K562 (cell line): ENCODE measurements around the gene DNM1. TPM values are rescaled to one million over a fixed set of nuclear protein-coding genes. Genes with fewer than 3 reads are reported as not detected.
A peak's percentile ranks its signal among the peaks of the same experiment; 100 is the strongest.

Source experiments
- BCL6 ChIP-seq: fragments of 250-450 bp; sonication (Bioruptor Pico); IDR thresholded peaks from 2 replicates; pipeline ENCODE4 v1.4.0; 2020
- BCOR ChIP-seq: fragments of 450-650 bp; IDR thresholded peaks from 2 replicates; pipeline ENCODE4 v1.6.1; 2016
- EWSR1 ChIP-seq: fragments of 450-650 bp; IDR thresholded peaks from 2 replicates; pipeline ENCODE4 v1.6.1; 2018; ENCODE audit warnings: borderline replicate concordance, mild to moderate bottlenecking, low read depth, moderate library complexity; ENCODE audit not compliant: partially characterized antibody
- FIP1L1 ChIP-seq: fragments of 200-400 bp; formaldehyde crosslinking; IDR thresholded peaks from 2 replicates; pipeline ENCODE4 v1.6.1; 2018; ENCODE audit warnings: mild to moderate bottlenecking, low read depth, low read length; ENCODE audit not compliant: poor library complexity, severe bottlenecking
- MTA2 ChIP-seq: fragments of 450-650 bp; IDR thresholded peaks from 2 replicates; pipeline ENCODE4 v1.6.1; 2016; ENCODE audit warnings: low read depth
- MXD1 ChIP-seq: fragments of 250-450 bp; sonication (Bioruptor Pico); IDR thresholded peaks from 2 replicates; pipeline ENCODE4 v1.8.0; 2021; ENCODE audit warnings: borderline replicate concordance, mild to moderate bottlenecking, moderate library complexity; ENCODE audit not compliant: poor library complexity, severe bottlenecking
- NFIC ChIP-seq: fragments of 450-650 bp; IDR thresholded peaks from 2 replicates; pipeline ENCODE4 v1.6.1; 2017; ENCODE audit warnings: mild to moderate bottlenecking, inconsistent platforms
- POLR3A ChIP-seq: IDR thresholded peaks from 2 replicates; pipeline ENCODE4 v1.6.1; 2011; ENCODE audit warnings: borderline replicate concordance, mild to moderate bottlenecking, moderate library complexity; ENCODE audit not compliant: insufficient read length, insufficient read depth; ENCODE audit errors: extremely low read depth
- PTRF ChIP-seq: fragments of 450-650 bp; IDR thresholded peaks from 2 replicates; pipeline ENCODE4 v1.6.1; 2016; ENCODE audit warnings: mild to moderate bottlenecking, missing genetic modification characterization, missing compliant biosample characterization
- SMAD4 ChIP-seq: fragments of 250-450 bp; sonication (Bioruptor Pico); conservative IDR thresholded peaks from 2 replicates; pipeline ENCODE4 v1.8.0; 2021; ENCODE audit warnings: inconsistent platforms, mild to moderate bottlenecking, moderate library complexity
- ZBTB49 ChIP-seq: sonication (generic); formaldehyde crosslinking; IDR thresholded peaks from 2 replicates; pipeline ENCODE4 v1.8.0; 2022; ENCODE audit warnings: missing genetic modification reagents, mild to moderate bottlenecking, borderline replicate concordance
- ZNF263 ChIP-seq: sonication (generic); formaldehyde crosslinking; IDR thresholded peaks from 2 replicates; pipeline ENCODE4 v1.8.0; 2022; ENCODE audit warnings: mild to moderate bottlenecking, missing genetic modification reagents, borderline replicate concordance
- ZNF277 ChIP-seq: fragments of 250-450 bp; sonication (Bioruptor Pico); IDR thresholded peaks from 2 replicates; pipeline ENCODE4 v1.8.0; 2022; ENCODE audit warnings: inconsistent platforms, mild to moderate bottlenecking, moderate library complexity, borderline replicate concordance
- ZNF431 ChIP-seq: sonication (generic); formaldehyde crosslinking; IDR thresholded peaks from 2 replicates; pipeline ENCODE4 v1.8.0; 2022; ENCODE audit warnings: mild to moderate bottlenecking, missing genetic modification reagents
- ZNF644 ChIP-seq: fragments of 200-800 bp; sonication (Bioruptor generic); IDR thresholded peaks from 2 replicates; pipeline ENCODE4 v1.6.1; 2016; ENCODE audit warnings: low read depth, missing genetic modification characterization, missing compliant biosample characterization
- polyA plus RNA-seq, 8 experiments: library from polyadenylated mRNA; depleted of rRNA in 4 of 8; stranded (reverse) in 5 of 8; unstranded in 3 of 8; fragments of >200 nt; fragmentation: Nextera tagmentation in 2 of 8; fragmentation: Illumina TruSeq in 1 of 8; extraction: Ambion mirVana in 2 of 8; extraction: Trizol in 1 of 8; gene quantifications; 2 replicates each; pipeline versions ENCODE4 v1.2.1 to v1.2.3, GENCODE V29; 2011 to 2014; ENCODE audit warnings: inconsistent platforms in 1 of 8, missing spikeins in 1 of 8
- total RNA-seq, 7 experiments: library from RNA; depleted of rRNA in 6 of 7; stranded (reverse); fragments of >200 nt in 6 of 7; fragmentation: Illumina TruSeq in 2 of 7; extraction: Trizol in 2 of 7; gene quantifications; 2 replicates each; pipeline versions ENCODE4 v1.2.1 to v1.2.3, GENCODE V29; 2011 to 2021; ENCODE audit warnings: low replicate concordance in 1 of 7
- TF ChIP-seq, protein P1 (sequence below): sonication (generic); formaldehyde crosslinking; IDR thresholded peaks from 2 replicates; pipeline ENCODE4 v1.9.0; 2022; ENCODE audit warnings: mild to moderate bottlenecking, missing genetic modification reagents
- TF ChIP-seq, protein P2 (sequence below): conservative IDR thresholded peaks from 2 replicates; pipeline ENCODE4 v1.6.1; 2011; ENCODE audit warnings: low read depth, mild to moderate bottlenecking, low read length; ENCODE audit not compliant: control insufficient read depth

DNM1 gene
- total and polyA plus RNA-seq, 9 of the 15 experiments (the other 6 are each of a cell fraction or from before 2014, with no cell fraction given): 0.39 to 23.1 (median 9.1) TPM

GRCh38 chr9:128159784-128160602 lies 43.2 kb upstream of the DNM1 start, which contains the start of gene BBLN (continued):
- TF ChIP-seq POLR3A (no peak), BCL6 (CRISPR knock-in tag) (no peak), ZBTB49 (no peak), FIP1L1 (peak; percentile 96), SMAD4 (CRISPR knock-in tag) (peak; percentile 82), EWSR1 (no peak), ZNF644 (no peak), MTA2 (no peak), PTRF (tag) (no peak), MXD1 (CRISPR knock-in tag) (peak; percentile 62), NFIC (no peak), ZNF431 (CRISPR knock-in tag) (no peak), BCOR (no peak), ZNF277 (no peak), ZNF263 (CRISPR knock-in tag) (no peak)
- TF ChIP-seq, protein P1, sequence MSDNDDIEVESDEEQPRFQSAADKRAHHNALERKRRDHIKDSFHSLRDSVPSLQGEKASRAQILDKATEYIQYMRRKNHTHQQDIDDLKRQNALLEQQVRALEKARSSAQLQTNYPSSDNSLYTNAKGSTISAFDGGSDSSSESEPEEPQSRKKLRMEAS (CRISPR knock-in tag): no peak
- TF ChIP-seq, protein P2, sequence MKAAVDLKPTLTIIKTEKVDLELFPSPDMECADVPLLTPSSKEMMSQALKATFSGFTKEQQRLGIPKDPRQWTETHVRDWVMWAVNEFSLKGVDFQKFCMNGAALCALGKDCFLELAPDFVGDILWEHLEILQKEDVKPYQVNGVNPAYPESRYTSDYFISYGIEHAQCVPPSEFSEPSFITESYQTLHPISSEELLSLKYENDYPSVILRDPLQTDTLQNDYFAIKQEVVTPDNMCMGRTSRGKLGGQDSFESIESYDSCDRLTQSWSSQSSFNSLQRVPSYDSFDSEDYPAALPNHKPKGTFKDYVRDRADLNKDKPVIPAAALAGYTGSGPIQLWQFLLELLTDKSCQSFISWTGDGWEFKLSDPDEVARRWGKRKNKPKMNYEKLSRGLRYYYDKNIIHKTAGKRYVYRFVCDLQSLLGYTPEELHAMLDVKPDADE: peak; percentile 94
